Measurements from ENCODE around the gene BABAM1.

GRCh38 chr19:17303940-17304267, 36.7 kb downstream of the BABAM1 start:
- TF ChIP-seq POLR2A (IDR thresholded peaks at IDR 0.05; ENCODE audit: low read depth, low read length) (no peak), POLR2AphosphoS5 (IDR thresholded peaks at IDR 0.05; ENCODE audit: low read depth, low read length) (no peak), SPI1 (IDR thresholded peaks at IDR 0.05; ENCODE audit: low read depth, low read length) (no peak), TAF1 (IDR thresholded peaks at IDR 0.05; ENCODE audit: low read depth, low read length) (no peak), PAX5 (IDR thresholded peaks at IDR 0.05; ENCODE audit: insufficient read depth, low read length, severe bottlenecking) (no peak), POU2F2 (IDR thresholded peaks at IDR 0.05; ENCODE audit: low read depth, low read length) (no peak)

All from GM12891 (cell line).